ENCODE measurements around the gene DDX27. TPM values are rescaled to one million over a fixed set of nuclear protein-coding genes. Genes with fewer than 3 reads are reported as not detected.

Gene DDX27
- total and polyA plus RNA-seq, 2 of the 13 experiments (the other 11 are each of a cell fraction or from before 2014, with no cell fraction given) = 42.6 to 72.8 TPM

- H3K27ac ChIP-seq (ENCODE audit: extremely low read length, insufficient read depth, low read length) = peak within 1 kb of the TSS; percentile 77
- peaks cover 0 to 5% of the 10 kb centered on the region in 2 experiments; a peak in 1 of 5 replicates for H3K27me3 ChIP-seq (ENCODE audit: control insufficient read depth in 1 of 2, insufficient read depth in 2 of 2, low read length in 2 of 2)
- 1% methylated on average over 46 of the region's 89 CpGs for WGBS (ENCODE audit: low lambda C conversion rate)
- DNase-seq (ENCODE audit: low spot score) (peak; percentile 94), FAIRE-seq (peak; percentile 42), ATAC-seq (peak; percentile 96)
- H3K4me3 ChIP-seq (replicated peaks in 1 of 3; ENCODE audit: insufficient read depth in 1 of 3, low read depth in 2 of 3, low read length in 3 of 3) = peak within 1 kb of the TSS; percentile 88 to 99 (median 97)
- H2AFZ ChIP-seq (ENCODE audit: low read length) = peak within 1 kb of the TSS; percentile 100
- POLR2A ChIA-PET = interaction anchor here (0.7 to 4.5 kb wide), 12 partner anchors 9 to 142 kb away, joined by 3 to 49 read pairs (median 4); partner anchors contain the start of genes CSE1L, DDX27 and ZNFX1
- BruUV-seq (replicated peaks) = no TSS peak
- peaks cover 45% of the 10 kb centered on the region for H3K79me2 ChIP-seq (ENCODE audit: insufficient read depth, low read length)
- H3K4me1 ChIP-seq (ENCODE audit: insufficient read depth, low read length) = peaks cover 32% of the 10 kb centered on the region
- H4K20me1 ChIP-seq (ENCODE audit: insufficient read depth, low read length) = peaks cover 27% of the 10 kb centered on the region
- peak within 1 kb of the TSS; percentile 85 for H3K4me2 ChIP-seq (ENCODE audit: low read depth, low read length)
- CTCF ChIA-PET (ENCODE audit: low intra/inter-chr PET ratio, low total read pairs) = no interaction called here
- in situ Hi-C loops (cut with HindIII; ENCODE audit: extremely low pct_ligation_motif_present, low pct_unique_long_range_greater_than_20kb) = no loop called here
- intact Hi-C loops (cut with micrococcal nuclease; ENCODE audit: unreplicated experiment) = loop anchor here (5.0 kb wide), 1 partner anchor 89 kb away; the partner anchor contains the start of gene ZNFX1
- no peaks in the 10 kb centered on the region for H3K36me3 ChIP-seq (replicated peaks in 1 of 2; ENCODE audit: control insufficient read depth in 1 of 2, insufficient read depth in 2 of 2, low read length in 2 of 2)
- H3K9ac ChIP-seq (ENCODE audit: insufficient read depth, low read depth, low read length) = peak within 1 kb of the TSS; percentile 92
- H3K9me3 ChIP-seq (ENCODE audit: low read length) = no peaks in the 10 kb centered on the region
- TF ChIP-seq ZNF205 (CRISPR knock-in tag; IDR thresholded peaks at IDR 0.05) (peak; percentile 97), SP140L (CRISPR knock-in tag; IDR thresholded peaks at IDR 0.05; ENCODE audit: borderline replicate concordance) (0 out of 2 replicates have a peak, but pooled peaks have one; percentile 73), STAT6 (CRISPR knock-in tag; IDR thresholded peaks at IDR 0.05; ENCODE audit: borderline replicate concordance) (no peak; the same call in 1 of the 2 replicates), ZNF263 (CRISPR knock-in tag; IDR thresholded peaks at IDR 0.05) (peak; percentile 26; the same call in 1 of the 2 replicates), ZHX2 (IDR thresholded peaks at IDR 0.05; ENCODE audit: low read depth) (peak; percentile 50; the same call in 1 of the 2 replicates), ZHX2 (CRISPR knock-in tag; IDR thresholded peaks at IDR 0.05; ENCODE audit: borderline replicate concordance) (0 out of 2 replicates have a peak, but pooled peaks have one; percentile 13), ZNF558 (CRISPR knock-in tag; IDR thresholded peaks at IDR 0.05; ENCODE audit: borderline replicate concordance) (peak; percentile 23; the same call in 1 of the 2 replicates), ZNF33A (CRISPR knock-in tag; IDR thresholded peaks at IDR 0.05; ENCODE audit: borderline replicate concordance) (no peak), ZNF446 (CRISPR knock-in tag; IDR thresholded peaks at IDR 0.05) (peak; percentile 79; the same call in 1 of the 2 replicates), STAG1 (CRISPR knock-in tag; IDR thresholded peaks at IDR 0.05) (0 out of 2 replicates have a peak, but pooled peaks have one; percentile 12), ZNF598 (CRISPR knock-in tag; IDR thresholded peaks at IDR 0.05; ENCODE audit: borderline replicate concordance) (peak; percentile 78; the same call in 1 of the 2 replicates), HOXA3 (CRISPR knock-in tag; IDR thresholded peaks at IDR 0.05) (peak; percentile 94), ZNF451 (CRISPR knock-in tag; IDR thresholded peaks at IDR 0.05) (peak; percentile 82; the same call in 1 of the 2 replicates), ZNF777 (CRISPR knock-in tag; IDR thresholded peaks at IDR 0.05) (0 out of 2 replicates have a peak, but pooled peaks have one; percentile 48)
Observed at GRCh38 chr20:49187851-49188641, 31.2 kb upstream of the DDX27 start, which contains the start of gene STAU1. Gene STAU1 (minus strand): TSS chr20:49188334. CDS start chr20:49166201, 22,133 bp downstream.
